T-helper 17 cell (primary cell): ENCODE measurements around the gene TM4SF18. TPM values are rescaled to one million over a fixed set of nuclear protein-coding genes. Genes with fewer than 3 reads are reported as not detected.

Experiments
- ATAC-seq: fragments of 150-1000 bp; cut with Tn5 transposase; 2 replicates; pipeline ENCODE4 v1.10.0; 2021; ENCODE audit warnings: mild to moderate bottlenecking, moderate library complexity
- DNase-seq, 3 donors: peaks; one replicate each; pipeline versions ENCODE4 v3.0.0 to v3.0.0-alpha.2; 2020 to 2021
- H3K9me3 ChIP-seq: one replicate; pipeline ENCODE4 v1.7.0; 2013; ENCODE audit warnings: low read length, mild to moderate bottlenecking; ENCODE audit not compliant: control insufficient read depth, poor library complexity, severe bottlenecking
- H3K27ac Mint-ChIP-seq: one replicate; pipeline ENCODE4 v1.8.0; 2022; ENCODE audit warnings: mild to moderate bottlenecking, moderate library complexity, mixed read lengths
- H3K27me3 Mint-ChIP-seq: one replicate; pipeline ENCODE4 v1.8.0; 2022; ENCODE audit warnings: mixed read lengths
- H3K36me3 Mint-ChIP-seq: one replicate; pipeline ENCODE4 v1.8.0; 2022; ENCODE audit warnings: low read depth, mixed read lengths
- H3K4me1 Mint-ChIP-seq: one replicate; pipeline ENCODE4 v1.8.0; 2022; ENCODE audit warnings: mild to moderate bottlenecking, mixed read lengths
- H3K4me3 Mint-ChIP-seq: one replicate; pipeline ENCODE4 v1.8.0; 2022; ENCODE audit warnings: mild to moderate bottlenecking, moderate library complexity, mixed read lengths
- total RNA-seq, 4 donors: library from RNA in 2 of 4; stranded (reverse) in 2 of 4; gene quantifications; one replicate each; pipeline ENCODE4 v1.2.3 and lab custom pipeline; 2022 to 2026

Gene TM4SF18
- total RNA-seq, 2 donors from 2014 or later = not detected

GRCh38 chr3:149373235-149374125 lies 40.0 kb upstream of the TM4SF18 start:
- Mint-ChIP-seq H3K27ac (no peak overlapping the region), H3K4me1 (no peaks in the 10 kb centered on the region), H3K36me3 (no peaks in the 10 kb centered on the region), H3K27me3 (peaks cover 31% of the 10 kb centered on the region), H3K4me3 (no peak overlapping the region)
- ATAC-seq (no peak), DNase-seq (no peak)
- H3K9me3 ChIP-seq = no peaks in the 10 kb centered on the region

GRCh38 chr3:149371723-149372114 lies 38.3 kb upstream of the TM4SF18 start:
- no peak for ATAC-seq
- H3K27ac Mint-ChIP-seq = no peak overlapping the region

GRCh38 chr3:149371001-149371722 lies 37.7 kb upstream of the TM4SF18 start:
- no peaks in the 10 kb centered on the region for H3K9me3 ChIP-seq
- no peaks in the 10 kb centered on the region for H3K4me1 Mint-ChIP-seq
- no peak overlapping the region for H3K27ac Mint-ChIP-seq
- H3K27me3 Mint-ChIP-seq = peaks cover 28% of the 10 kb centered on the region
- no peaks in the 10 kb centered on the region for H3K36me3 Mint-ChIP-seq
- no peak for ATAC-seq
- no peak for DNase-seq
- H3K4me3 Mint-ChIP-seq = no peak overlapping the region

More at GRCh38 chr3:149371723-149372114, 38.3 kb upstream of the TM4SF18 start:
- H3K4me3 Mint-ChIP-seq = no peak overlapping the region
- no peaks in the 10 kb centered on the region for H3K9me3 ChIP-seq
- H3K4me1 Mint-ChIP-seq = no peaks in the 10 kb centered on the region
- no peaks in the 10 kb centered on the region for H3K36me3 Mint-ChIP-seq
- H3K27me3 Mint-ChIP-seq = peaks cover 28% of the 10 kb centered on the region
- no peak for DNase-seq

GRCh38 chr3:149369991-149370866 lies 36.8 kb upstream of the TM4SF18 start:
- Mint-ChIP-seq H3K27ac (no peak overlapping the region), H3K27me3 (peaks cover 28% of the 10 kb centered on the region), H3K4me3 (no peak overlapping the region), H3K4me1 (no peaks in the 10 kb centered on the region), H3K36me3 (no peaks in the 10 kb centered on the region)
- ATAC-seq (no peak), DNase-seq (no peak)
- H3K9me3 ChIP-seq = no peaks in the 10 kb centered on the region

- H3K9me3 ChIP-seq = no peaks in the 10 kb centered on the region
- DNase-seq = no peak
- Mint-ChIP-seq H3K36me3 (no peaks in the 10 kb centered on the region), H3K27me3 (peaks cover 28% of the 10 kb centered on the region), H3K27ac (no peak overlapping the region), H3K4me3 (no peak overlapping the region), H3K4me1 (no peaks in the 10 kb centered on the region)
- no peak for ATAC-seq
Measured at GRCh38 chr3:149368674-149369497, 35.5 kb upstream of the TM4SF18 start.

- peaks cover 24% of the 10 kb centered on the region for H3K27me3 Mint-ChIP-seq
- no peaks in the 10 kb centered on the region for H3K36me3 Mint-ChIP-seq
- no peak overlapping the region for H3K27ac Mint-ChIP-seq
- ATAC-seq = no peak
- DNase-seq = no peak
- no peaks in the 10 kb centered on the region for H3K4me1 Mint-ChIP-seq
- no peaks in the 10 kb centered on the region for H3K9me3 ChIP-seq
- H3K4me3 Mint-ChIP-seq = no peak overlapping the region
Measured at GRCh38 chr3:149368201-149368673, 34.8 kb upstream of the TM4SF18 start.

- H3K27me3 Mint-ChIP-seq = peaks cover 27% of the 10 kb centered on the region
- H3K27ac Mint-ChIP-seq = no peak overlapping the region
- H3K4me3 Mint-ChIP-seq = no peak overlapping the region
- no peaks in the 10 kb centered on the region for H3K4me1 Mint-ChIP-seq
- ATAC-seq = no peak
- no peaks in the 10 kb centered on the region for H3K9me3 ChIP-seq
- no peak for DNase-seq
- no peaks in the 10 kb centered on the region for H3K36me3 Mint-ChIP-seq
Measured at GRCh38 chr3:149366941-149367840, 33.8 kb upstream of the TM4SF18 start.

- Mint-ChIP-seq H3K27ac (no peak overlapping the region), H3K4me1 (no peaks in the 10 kb centered on the region), H3K4me3 (no peak overlapping the region), H3K27me3 (peaks cover 26% of the 10 kb centered on the region), H3K36me3 (no peaks in the 10 kb centered on the region)
- no peak for DNase-seq
- H3K9me3 ChIP-seq = no peaks in the 10 kb centered on the region
- no peak for ATAC-seq
Measured at GRCh38 chr3:149366031-149366430, 32.6 kb upstream of the TM4SF18 start.

- H3K4me1 Mint-ChIP-seq = no peaks in the 10 kb centered on the region
- H3K9me3 ChIP-seq = no peaks in the 10 kb centered on the region
- peaks cover 26% of the 10 kb centered on the region for H3K27me3 Mint-ChIP-seq
- H3K36me3 Mint-ChIP-seq = no peaks in the 10 kb centered on the region
- DNase-seq (no peak), ATAC-seq (no peak)
- H3K4me3 Mint-ChIP-seq = no peak overlapping the region
- no peak overlapping the region for H3K27ac Mint-ChIP-seq
Measured at GRCh38 chr3:149364624-149365023, 31.2 kb upstream of the TM4SF18 start.

- Mint-ChIP-seq H3K4me1 (no peaks in the 10 kb centered on the region), H3K27me3 (peaks cover 26% of the 10 kb centered on the region), H3K36me3 (no peaks in the 10 kb centered on the region), H3K27ac (no peak overlapping the region), H3K4me3 (no peak overlapping the region)
- ATAC-seq = no peak
- no peak for DNase-seq
- H3K9me3 ChIP-seq = no peaks in the 10 kb centered on the region
Measured at GRCh38 chr3:149363053-149363452, 29.6 kb upstream of the TM4SF18 start.

- H3K36me3 Mint-ChIP-seq = no peaks in the 10 kb centered on the region
- ATAC-seq (no peak), DNase-seq (no peak)
- no peak overlapping the region for H3K4me3 Mint-ChIP-seq
- no peaks in the 10 kb centered on the region for H3K4me1 Mint-ChIP-seq
- no peak overlapping the region for H3K27ac Mint-ChIP-seq
- no peaks in the 10 kb centered on the region for H3K9me3 ChIP-seq
- H3K27me3 Mint-ChIP-seq = peaks cover 26% of the 10 kb centered on the region
Measured at GRCh38 chr3:149362366-149362765, 28.9 kb upstream of the TM4SF18 start.
